GM18508 (cell line): ENCODE data around the gene RTL10.

Experiments
- ATAC-seq: cut with Tn5 transposase; IDR thresholded peaks from one replicate; pipeline ENCODE4 v1.9.1; 2021; ENCODE audit warnings: moderate number of reproducible peaks; ENCODE audit not compliant: insufficient read depth, unreplicated experiment

RTL10 gene

DNA sequence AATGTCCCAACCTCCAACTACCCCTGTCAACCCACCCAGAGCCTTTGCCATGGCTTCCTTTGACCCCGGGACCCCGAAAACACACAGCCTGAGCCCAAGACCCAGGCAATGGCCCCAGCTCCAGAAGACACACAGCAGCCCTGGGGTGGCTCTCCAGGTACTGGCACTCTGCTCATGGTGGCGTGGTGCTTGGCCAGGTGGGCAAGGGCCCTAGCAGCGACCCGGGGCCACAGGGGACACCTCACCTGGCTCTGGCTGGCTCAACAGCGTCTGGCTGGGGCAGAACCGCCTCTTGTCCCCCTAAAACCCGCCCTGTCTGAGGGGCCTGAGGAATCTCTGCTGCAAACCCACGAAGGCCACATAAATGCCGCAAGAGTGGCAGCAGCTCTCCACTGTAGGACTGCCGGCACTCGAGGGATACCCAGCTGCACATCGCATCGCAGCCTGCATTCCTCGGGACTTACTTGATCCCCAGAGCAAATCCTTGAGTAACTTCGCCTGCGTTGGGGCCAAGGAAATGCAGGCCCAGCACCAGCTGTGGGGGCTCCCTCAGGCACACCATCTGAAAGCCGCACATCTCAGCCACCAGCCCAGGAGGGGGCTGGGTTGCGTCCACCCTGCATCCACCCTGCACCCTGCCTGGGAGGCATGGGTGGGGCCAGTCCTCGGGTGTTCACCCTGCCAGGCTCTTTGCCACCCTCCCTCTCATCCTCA lies 23.1 kb upstream of the RTL10 start:
- ATAC-seq = no peak

DNA sequence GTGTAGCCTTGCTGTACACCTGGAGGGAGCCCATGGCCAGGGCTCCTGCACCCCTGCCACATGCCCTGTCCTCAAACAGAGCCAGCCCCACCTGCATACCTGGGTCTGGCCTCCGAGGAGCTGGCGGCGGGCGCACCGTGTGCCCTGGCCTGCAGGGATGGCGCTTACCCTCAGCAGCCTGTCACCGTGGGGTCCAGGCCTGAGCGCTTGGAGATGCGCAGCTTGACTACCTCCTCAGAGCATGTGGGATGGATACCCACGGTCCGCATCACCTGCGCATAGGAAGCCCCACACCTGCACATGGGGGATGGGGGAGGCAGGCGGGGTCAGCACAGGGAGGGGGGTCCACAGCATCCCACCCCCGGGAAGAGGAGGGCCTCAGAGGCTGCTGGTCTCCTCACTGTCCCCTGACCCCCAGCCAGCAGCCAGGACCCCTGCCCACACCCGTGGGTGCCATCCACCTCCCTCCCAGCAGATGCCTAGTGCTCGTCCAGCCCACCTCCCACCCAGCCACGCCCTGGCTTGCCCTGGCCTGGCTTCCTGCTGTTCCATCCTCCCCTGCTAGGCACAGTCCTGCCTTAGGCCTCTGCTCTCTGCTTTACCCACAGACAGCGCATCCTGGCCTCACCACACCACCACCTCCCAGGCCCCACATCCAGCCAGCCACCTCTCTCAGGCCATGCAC lies 22.4 kb upstream of the RTL10 start:
- no peak for ATAC-seq

DNA sequence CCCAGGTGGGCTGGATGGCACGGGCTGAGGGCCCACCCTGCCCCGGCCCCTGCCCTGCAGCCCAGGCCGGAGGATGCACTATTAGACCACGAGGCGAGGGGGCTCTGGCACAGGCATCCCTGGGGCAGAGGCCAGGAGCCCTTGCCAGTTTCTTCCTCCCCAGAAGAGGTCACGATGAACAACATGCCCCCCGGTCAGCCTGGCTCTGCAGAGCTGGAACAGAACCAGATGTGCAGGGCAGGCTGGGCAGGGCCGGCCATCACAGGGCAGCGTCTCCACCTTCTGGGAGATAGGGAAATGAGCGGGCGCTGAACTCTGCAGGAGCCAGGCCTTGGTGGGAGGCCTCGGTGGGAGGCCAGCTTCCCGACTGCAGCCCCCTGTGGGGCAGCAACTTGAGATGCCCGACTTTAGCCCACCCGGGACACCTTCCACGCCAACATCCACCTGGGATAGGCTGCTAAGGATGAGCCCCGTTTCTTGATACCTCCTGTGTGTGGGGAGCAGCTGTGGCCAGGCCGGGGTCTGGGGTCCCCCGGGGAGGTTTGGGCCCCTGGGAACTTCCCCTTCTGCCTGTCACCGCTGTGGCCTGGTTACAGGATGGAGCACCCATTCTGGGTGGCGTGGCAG lies 21.8 kb upstream of the RTL10 start:
- no peak for ATAC-seq

DNA sequence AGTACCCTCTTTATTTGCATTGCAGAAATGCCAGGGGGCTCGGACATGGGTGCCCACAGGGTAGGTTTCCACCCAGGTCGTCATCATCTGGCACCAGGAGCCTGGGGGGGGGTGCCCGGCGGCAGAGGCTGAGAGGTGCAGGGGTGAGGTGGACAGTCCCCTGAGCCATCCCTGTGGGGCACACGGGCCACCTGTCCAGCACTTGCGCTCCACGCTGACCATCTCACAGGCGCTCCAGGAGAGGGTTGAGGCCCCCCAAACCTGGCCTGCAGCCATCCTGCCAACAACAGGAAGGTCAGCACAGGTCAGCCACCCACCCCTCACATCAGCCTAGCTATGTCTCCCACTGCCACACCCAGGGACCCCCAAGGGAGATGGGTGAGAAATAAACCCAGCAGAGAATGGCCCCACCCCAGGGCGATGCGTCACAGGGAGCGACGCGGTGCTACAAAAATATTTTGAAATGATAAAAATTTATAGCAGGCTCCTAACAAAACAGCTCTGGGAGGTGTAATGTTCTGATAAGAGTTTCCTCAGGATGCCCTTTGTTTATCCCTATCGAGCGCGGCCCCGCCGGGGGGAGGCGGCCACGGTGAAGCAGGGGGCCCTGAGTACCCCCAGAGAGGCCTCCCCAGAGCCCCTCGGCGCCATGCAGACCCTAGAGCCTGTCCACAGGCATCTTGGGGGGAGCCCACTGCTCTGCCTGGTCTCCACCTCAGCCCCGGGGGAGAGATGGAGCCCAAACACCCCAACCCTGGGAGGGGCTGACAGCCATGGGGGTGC lies 21.0 kb upstream of the RTL10 start:
- no peak for ATAC-seq

DNA sequence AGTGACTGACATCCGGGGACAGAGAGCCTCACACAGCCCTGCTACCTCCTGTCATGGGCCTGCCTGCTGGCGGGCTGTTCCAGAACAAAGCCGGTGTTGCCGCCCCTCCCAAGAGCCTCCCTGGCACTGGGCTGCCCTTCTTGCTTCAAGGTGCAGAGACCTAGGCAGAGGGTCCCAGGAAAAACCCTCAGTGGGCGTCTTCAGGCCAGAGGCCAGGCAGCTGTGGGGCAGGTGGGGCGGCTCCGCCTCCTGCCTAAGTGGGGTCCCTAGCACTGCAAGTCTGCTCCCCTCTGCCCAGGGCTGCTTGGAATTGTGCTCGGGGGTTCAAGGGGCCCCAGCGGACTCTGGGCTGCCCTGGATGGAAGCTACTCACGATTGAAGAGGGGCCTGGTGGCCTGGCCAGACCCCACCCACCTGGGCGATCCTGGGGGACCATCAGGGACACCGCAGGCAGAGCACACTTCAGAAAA lies 20.4 kb upstream of the RTL10 start:
- ATAC-seq = no peak

DNA sequence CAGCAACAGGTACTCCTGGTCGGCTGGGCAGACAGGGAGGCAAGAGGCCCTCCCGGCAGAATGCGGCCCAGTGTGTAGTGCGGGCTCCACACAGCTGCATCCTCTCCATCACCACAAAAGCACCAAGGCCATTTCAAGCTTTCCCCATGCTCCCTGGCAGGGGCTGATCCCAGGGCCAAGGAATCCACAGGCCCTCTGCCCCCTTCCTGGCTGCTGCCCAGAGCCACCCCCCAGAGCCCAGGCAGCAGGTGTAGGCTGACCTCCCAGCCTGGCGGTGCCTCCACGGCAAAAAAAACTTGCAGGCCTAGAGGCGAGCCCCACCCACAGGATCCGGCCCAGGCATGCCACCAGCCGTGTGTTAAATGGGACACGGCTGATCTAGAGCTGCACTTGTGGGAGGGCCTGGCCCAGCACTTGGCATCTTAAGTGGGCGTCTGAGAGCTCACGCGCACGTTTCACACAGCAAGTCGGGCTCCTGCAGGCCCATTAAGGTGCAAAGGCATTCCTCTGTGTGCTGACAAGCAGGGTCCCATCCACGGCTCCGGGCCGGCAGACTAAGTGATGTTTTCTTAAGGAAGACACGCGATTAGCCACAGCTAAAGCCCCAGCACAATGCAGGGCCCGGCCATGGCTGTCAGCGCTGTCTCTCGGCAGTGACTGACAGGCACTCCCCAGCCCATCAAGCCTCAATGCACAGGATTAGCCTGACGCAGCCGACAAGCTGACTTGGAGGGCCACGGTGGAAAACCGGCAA lies 19.8 kb upstream of the RTL10 start:
- no peak for ATAC-seq

DNA sequence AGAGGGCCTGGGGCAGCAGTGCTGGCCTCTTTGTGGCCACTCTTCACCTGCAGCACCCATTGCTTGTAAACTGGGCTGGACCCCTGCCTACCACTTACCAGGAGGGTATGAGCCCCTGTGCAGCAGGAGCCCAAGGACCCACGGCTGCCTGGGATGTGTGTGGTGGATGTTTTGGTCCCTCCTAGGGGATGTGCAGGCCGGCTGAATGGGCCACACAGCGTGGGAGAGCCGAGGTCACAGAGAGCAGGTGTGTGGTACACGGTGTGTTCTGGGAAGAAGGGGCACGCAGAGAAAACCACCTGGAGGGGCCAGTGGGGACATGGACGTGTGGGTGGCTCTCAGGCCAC lies 19.3 kb upstream of the RTL10 start:
- ATAC-seq = no peak

DNA sequence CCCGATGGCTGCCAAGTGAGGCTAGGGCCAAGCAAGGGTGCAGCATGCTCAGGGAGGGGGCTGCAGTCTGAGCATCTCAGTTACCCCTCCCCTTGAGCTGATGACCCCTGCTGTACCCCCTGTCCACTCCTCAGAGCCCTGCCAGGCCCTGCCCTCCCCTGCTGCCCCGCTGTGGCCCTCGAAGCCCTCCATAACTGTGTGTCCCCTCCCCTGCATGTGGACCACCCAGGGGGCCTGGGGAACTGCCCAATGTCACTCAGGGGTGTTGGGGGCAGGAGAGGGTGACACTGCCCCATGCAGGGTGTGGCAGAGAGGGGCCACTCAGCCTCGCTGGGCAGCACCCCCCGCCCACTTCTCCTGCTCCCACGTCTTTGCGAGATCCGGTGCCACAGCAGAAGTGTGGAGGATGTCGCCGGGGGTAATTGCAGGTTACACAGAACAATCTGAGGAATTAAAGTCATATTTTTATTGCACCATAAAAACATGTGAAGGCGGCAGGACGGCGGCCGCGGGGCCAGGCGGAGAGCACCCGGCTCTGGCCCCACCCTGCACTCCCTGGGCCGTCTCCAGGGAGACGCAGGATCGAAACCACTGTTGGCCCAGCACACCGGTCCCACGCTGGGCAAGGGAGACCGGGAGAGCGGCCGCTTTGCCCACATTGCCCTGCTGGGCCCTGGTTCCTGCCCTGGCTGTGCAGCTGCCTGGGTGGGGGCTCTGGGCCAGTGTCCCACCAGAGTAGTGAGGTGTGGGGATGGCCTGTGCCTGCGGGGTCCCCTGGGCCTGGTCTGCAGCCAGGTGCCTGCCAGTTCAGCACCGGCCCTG lies 18.7 kb upstream of the RTL10 start:
- ATAC-seq = no peak

DNA sequence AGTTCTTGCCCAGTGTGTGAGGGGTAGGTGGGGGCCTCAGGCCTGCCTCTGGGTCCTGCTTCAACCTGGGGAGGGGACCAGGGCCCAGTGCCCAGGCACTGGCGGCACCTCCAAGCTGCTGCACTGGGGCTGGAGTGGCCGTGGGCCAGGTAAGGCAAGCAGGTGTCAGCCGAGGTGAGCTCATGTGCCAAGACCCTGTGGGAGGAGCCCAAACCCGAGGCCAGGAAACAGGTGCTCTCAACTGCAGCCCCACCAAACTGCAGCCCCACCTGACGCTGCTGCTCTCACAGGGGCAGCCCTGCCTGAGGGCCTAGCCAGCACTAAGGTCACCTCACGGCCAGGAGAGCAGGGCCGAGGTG lies 18.1 kb upstream of the RTL10 start:
- ATAC-seq = no peak

DNA sequence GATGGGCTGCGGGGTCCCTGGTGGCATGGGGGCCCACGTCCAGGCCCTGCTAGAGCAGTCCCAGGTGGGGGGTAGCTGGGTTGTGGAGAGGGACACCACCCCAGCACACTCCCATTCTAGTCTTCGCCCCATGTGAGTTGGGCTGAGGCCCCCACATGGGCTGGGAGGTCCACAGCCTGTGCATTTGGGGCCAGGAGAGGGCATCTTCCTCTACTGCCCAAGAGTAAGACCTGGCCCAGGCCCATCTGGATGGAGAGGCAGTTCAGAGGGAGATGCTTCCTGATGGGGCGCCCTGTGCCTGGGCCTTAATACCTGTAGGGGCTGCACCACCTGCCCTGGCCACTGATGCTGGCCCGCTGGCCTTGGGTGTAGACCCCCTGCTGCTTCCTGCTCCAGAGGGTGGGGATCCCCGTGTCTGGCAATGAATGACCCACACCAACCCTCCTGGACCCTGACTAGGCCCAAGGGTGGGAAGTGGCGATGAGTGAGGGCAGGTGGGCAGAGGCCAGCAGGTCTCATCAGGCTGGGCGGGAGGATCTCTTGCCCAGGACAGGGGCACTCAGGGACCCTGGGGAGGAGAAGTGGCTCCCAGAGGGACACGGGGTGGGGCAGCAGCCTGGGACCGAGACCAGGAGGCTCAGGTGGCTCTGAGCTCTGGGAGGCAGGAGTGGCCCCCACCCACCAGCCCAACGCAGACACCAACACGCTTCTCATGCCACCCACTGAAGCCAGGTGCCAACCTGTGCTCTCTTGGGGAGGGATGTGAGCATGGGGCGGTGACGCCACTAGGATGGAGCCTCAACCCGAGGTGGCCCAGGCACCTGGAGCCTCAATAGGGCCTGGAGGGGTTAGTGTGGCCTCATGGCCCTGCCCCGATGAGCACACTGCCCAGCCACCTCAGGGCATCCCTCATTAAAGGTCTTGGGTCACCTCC lies 17.4 kb upstream of the RTL10 start:
- no peak for ATAC-seq

DNA sequence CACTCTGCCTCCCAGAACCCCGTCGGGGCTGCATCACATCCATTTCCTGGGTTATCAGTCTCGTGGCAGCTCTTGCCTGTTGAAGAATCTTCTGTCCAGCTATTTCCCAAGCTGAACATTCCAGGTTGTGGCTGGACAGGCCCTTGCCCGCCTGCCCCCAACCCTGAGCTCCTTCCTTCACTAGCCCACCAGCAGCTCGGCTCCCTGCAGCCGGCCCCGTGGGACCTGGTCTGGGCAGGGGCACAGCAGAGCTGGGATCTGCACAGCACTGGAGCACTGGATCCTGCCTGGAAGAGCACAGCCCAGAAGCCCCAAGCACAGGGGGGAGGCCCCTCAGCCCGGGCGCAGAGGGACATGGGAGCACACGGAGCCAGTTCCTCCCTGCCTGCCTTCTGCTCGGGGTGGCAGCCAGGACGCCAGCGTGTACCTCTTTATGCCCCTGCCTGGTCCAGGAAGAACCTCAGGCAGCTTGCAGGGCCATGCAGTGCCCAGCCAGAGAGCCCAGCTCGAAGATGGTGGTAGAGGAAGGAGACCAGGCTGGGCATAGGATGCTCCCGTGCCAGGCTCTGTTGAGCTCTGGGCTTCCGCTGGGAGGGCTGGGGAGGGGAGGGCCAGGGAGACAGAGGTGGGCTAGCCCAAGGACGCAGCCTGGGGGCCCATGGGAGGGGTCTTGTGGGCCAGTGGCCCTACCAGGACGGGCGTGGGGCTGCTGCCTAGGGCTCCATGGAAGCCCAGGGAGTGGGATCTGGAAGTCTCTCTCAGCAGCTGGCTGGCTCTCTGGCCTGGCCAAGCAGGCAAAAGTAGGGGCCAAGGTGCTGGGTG lies 16.6 kb upstream of the RTL10 start:
- no peak for ATAC-seq

DNA sequence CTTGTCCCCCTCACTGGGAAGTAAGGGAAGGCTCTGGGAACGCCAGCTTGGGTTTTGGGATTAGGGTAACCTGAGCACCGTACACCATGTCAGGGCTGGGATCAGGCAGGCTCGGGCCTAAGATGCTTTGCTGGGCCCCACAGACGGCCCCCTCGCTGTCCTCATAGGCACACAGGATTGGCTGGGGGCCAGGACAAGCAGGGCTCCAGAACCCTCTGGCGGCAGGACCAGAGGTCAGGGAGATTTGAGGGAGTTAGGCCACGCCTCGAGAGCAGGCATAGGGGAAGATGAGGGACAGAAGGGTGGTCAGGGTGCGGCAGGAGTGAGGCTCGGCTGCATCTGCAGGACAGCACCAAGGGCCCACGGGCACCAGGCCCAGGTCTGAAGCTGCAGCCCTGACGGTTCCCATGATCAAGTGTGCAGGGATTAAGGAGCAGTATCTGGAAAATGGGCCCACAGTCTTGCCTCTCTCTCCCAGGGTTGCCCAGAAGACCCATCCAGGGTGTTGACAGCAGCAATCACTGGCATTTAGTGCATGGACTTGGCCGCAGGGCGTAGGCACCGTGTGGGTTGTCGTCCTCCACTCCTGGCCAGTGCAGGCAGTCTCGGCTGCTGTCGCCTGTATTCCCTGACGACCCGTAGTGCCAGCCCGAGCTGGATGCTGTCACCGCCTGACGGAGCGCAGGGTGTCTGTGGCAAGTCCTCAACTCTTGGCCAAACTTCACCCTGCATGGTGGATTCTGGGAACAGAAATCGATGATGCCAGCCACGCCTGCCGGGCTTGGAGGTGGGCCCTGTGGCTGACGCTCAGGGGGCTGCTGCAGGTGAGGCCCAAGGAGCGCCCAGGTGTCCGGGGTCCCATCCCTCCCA lies 15.7 kb upstream of the RTL10 start:
- no peak for ATAC-seq

DNA sequence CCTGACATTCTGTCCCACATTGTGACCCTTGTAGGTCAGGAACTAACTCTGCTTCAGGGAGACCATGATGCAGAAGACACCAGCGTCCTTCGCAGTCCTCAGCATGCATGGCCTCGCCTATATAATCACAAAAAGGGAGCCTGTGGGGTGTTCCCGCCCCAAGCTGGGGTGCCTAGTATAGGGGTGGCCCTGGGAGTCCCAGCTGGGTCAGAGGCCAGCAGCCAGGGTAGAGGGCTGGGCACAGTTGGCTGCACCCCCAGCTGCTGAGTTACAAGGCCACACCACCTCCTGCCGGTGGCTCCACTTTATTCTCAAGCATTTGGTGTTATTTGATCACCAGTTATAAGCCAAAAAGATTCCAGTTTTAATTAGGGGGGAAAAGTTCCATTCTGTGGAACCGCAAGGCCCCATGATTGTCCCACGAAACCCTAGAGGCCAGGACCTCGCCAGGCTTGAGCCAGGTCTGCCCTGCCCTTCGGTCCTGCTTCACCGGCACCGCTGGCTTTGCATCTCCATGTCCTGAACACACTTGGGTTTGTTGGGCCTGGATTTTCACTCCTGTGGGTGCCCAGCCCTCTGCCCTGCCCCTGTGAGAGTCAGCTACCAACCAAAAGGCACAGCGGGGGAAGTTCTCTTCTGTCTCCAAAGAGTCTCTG lies 15.0 kb upstream of the RTL10 start:
- no peak for ATAC-seq

DNA sequence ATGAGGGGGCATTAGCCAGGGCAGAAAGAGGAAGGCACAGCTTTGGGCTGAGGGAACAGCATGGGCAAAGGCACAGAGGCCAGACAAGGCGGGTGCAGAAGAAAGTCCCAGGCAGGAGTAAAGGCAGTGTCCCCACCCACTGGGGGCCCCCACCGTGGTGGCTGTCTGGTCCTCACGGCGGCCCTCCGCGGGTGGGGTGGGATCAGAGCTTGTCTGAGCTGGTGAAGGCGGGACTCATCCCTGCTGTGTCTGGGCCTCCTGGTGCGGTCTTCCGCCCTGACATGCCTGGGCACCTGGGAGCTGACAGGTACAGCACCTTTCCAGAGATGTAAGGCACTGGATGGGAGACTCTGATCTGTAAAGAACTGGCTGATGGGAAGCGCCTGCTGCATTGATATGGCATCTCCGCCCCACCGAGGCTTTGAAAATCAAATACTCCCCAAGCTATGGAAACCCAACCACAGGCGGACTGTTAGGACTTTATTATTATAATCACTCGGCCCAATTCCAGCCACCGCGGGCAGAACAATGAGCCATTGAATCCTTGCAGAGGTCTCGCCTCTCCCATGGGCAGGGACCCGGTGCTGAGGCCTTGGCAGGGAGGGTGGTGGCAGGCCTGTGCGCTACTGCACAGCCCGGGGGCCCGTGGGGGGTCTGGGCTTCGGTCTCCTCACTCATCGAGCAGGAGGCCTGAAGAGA lies 14.2 kb upstream of the RTL10 start:
- ATAC-seq = no peak

DNA sequence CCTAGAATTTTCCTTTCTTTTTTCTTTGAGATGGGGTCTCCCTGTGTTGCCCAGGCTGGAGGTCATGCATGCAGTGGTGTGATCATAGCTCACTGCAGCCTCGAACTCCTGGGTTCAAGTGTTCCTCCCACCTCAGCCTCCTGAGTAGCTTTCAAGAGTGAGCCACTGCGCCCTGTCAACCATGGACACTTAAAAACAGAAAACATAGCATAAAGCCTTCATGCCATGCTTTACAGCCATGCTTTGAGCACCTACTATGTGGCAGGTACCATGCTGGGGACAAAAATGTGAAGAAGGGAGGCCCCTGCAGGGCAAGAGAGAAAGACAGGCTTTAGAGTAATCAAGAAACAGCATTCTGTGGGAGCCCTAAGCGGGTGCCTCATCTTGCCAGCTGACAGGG lies 13.7 kb upstream of the RTL10 start:
- no peak for ATAC-seq

DNA sequence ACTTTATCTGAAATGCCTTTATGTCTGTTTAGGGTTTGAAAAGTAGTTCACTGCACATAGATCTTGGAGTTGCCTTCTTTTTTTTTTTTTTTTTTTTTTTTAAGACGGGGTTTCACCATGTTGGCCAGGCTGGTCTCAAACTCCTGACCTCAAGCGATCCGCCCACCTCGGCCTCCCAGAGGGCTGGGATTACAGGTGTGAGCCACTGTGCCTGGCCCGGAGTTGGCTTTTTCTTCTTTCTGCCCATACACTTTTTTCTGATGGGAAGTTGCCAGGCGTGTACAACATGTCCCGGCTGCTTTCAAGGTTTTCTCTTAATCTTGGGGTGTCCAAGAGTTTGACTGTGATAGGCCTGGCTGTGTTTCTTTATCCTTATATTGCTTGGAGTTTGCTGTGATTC lies 12.9 kb upstream of the RTL10 start:
- no peak for ATAC-seq
